ENCODE measurements around the gene FHIT.

DNA sequence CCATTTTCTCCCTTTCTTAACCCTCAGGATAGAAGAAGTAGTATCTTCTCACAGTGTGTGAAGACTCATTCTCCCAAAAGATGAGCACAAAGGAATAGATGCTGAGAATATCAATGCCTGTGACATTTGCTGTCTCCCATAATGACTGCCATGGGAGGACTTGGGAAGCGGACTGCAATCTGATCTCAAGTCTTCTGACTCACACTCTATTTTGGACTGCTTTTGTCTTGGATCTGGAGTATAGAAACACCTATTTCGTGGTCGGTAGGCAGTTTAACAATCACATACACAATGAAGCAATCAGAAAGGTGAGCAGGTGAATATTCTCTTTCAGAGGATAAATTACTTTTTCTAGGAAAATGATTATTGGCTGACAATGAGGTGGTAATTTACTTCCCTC, 852.0 kb downstream of the FHIT start:
- TF ChIP-seq, protein P1, sequence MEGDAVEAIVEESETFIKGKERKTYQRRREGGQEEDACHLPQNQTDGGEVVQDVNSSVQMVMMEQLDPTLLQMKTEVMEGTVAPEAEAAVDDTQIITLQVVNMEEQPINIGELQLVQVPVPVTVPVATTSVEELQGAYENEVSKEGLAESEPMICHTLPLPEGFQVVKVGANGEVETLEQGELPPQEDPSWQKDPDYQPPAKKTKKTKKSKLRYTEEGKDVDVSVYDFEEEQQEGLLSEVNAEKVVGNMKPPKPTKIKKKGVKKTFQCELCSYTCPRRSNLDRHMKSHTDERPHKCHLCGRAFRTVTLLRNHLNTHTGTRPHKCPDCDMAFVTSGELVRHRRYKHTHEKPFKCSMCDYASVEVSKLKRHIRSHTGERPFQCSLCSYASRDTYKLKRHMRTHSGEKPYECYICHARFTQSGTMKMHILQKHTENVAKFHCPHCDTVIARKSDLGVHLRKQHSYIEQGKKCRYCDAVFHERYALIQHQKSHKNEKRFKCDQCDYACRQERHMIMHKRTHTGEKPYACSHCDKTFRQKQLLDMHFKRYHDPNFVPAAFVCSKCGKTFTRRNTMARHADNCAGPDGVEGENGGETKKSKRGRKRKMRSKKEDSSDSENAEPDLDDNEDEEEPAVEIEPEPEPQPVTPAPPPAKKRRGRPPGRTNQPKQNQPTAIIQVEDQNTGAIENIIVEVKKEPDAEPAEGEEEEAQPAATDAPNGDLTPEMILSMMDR (conservative IDR thresholded peaks at IDR 0.05; ENCODE audit: low read depth, low read length): no peak
- TF ChIP-seq EZH2 (IDR thresholded peaks at IDR 0.05; ENCODE audit: low read length, unreplicated experiment): no peak

All from PC-3 (cell line).